H54 (cell line): ENCODE data around the gene FCHSD1.

Experiments
- DNase-seq: peaks from one replicate; pipeline ENCODE4 v3.0.0; 2011; ENCODE audit warnings: low spot score, mixed read lengths; ENCODE audit not compliant: insufficient read length
- FAIRE-seq: peaks from 3 replicates; lab custom pipeline; 2011; peaks lifted over from hg19 to GRCh38; lab: Jason Lieb, UNC
- POLR2A ChIP-seq: IDR thresholded peaks from 2 replicates; pipeline ENCODE4 v1.6.1; 2011; ENCODE audit warnings: low read depth, mild to moderate bottlenecking, low read length

The FCHSD1 gene

DNA sequence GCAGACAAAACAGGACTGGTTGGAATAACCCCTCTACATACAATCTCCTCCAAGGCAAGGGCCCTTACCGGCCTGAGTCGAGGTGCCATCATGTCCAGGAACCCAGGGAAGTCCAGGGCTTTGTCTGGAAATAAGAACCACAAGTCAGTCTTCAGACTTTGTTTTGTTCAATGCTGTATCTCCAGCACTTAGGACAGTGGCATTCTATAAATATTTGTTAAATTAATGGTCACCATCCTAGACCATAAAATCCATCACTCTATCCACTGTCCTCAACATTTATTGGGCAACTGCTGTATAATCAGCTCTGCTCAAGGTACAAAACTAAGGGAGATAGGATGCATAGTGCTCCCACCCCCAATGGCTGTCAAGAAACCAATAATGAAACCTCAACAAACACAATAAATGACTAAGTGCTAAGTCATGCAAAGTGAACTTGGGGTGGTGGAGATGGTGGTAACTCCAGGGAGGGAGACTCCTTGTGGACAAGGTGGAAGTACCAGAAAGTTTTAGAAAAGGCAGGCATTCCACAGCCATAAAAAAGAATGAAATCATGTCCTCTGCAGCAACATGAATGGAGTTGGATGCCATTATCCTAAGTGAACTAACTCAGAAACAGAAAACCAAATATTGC, 9.5 kb downstream of the FCHSD1 start:
- FAIRE-seq (peak; percentile 6), DNase-seq (peak; percentile 87)
- TF ChIP-seq POLR2A: no peak

- FAIRE-seq: no peak
- TF ChIP-seq POLR2A: no peak
Measured at GRCh38 chr5:141640698-141641097, 10.5 kb downstream of the FCHSD1 start.

DNA sequence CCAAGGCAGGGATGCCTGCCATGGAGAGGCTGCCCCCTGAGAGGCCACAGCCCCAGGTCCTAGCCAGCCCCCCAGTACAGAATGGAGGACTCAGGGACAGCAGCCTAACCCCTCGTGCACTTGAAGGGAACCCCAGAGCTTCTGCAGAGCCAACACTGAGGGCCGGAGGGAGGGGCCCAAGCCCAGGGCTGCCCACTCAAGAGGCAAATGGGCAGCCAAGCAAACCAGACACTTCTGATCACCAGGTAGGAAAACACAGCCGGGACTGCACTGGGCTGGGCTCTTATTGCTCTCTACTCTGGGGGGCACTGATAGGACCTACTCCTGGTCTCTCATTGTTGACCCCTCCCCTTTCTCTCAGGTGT, 11.2 kb downstream of the FCHSD1 start:
- FAIRE-seq (no peak), DNase-seq (no peak)
- TF ChIP-seq POLR2A: no peak

More at GRCh38 chr5:141640698-141641097, 10.5 kb downstream of the FCHSD1 start:
- no peak for DNase-seq

- DNase-seq (no peak), FAIRE-seq (no peak)
- no peak for TF ChIP-seq POLR2A
Measured at GRCh38 chr5:141639357-141640050, 11.7 kb downstream of the FCHSD1 start.

DNA sequence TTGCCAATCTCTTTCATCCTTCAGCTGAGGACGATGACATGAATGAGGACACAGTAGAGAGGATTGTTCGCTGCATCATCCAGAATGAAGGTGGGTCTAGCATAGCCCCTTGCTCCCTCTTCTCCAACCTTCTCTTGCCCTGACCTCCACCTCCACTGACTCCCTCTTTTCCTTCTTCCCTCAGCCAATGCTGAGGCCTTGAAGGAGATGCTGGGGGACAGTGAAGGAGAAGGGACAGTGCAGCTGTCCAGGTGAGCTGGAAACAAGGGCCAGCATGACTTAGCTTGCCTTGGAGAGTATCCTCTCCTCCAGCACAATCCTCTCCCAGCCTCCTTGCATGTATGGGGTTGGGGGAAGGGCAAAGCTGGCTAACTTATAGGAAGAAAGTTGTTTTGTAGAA, 12.4 kb downstream of the FCHSD1 start:
- no peak for TF ChIP-seq POLR2A
- DNase-seq: no peak
- no peak for FAIRE-seq

- FAIRE-seq (no peak), DNase-seq (no peak)
Measured at GRCh38 chr5:141637767-141638419, 13.3 kb downstream of the FCHSD1 start.

DNA sequence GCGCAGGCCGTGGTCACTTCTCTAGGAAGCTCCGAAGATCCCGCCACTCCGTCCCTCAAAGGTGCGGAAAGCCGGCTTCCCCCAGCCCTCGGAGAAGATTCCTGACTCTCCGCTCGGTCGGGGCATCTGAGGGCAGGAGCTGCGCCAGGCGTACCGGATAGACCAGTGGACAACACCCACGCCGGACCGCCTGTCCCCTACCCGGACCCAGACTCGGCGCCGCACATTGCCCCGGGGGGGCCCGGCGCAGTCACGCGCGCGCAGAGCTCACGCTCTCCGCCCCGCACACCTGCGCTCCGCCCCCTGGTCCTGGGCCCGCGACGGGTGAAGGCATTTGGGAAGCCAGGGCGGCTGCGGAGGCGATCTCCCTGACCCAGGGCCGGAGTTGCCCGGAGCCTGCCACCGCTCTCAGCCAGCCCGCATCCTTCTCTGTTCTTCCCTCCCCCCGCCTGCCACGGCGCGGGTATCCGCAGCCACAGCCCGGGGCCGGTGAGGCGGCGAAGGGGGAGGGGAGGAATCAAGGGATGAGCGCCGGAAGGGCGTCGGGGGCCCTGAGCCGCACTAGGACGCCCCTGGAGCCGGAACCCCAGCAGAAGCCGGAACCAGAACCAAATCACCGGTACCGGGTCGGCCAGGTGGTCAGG, 14.0 kb downstream of the FCHSD1 start:
- FAIRE-seq (no peak), DNase-seq (peak; percentile 38)
- TF ChIP-seq POLR2A: no peak

More at GRCh38 chr5:141637767-141638419, 13.3 kb downstream of the FCHSD1 start:
- no peak for TF ChIP-seq POLR2A

- TF ChIP-seq POLR2A: peak; percentile 94
- DNase-seq (peak; percentile 94), FAIRE-seq (no peak)
Measured at GRCh38 chr5:141636413-141637122, 14.7 kb downstream of the FCHSD1 start, which contains the start of the genes HDAC3 and RELL2. Gene HDAC3 (minus strand): TSS chr5:141636849. CDS start chr5:141636790, 59 bp downstream. Gene RELL2 (plus strand): TSS chr5:141636997. CDS start chr5:141638226, 1,229 bp downstream.

GRCh38 chr5:141636106-141636412, 15.2 kb downstream of the FCHSD1 start:
- FAIRE-seq: no peak
- TF ChIP-seq POLR2A: no peak
- DNase-seq: no peak

GRCh38 chr5:141635646-141636045, 15.6 kb downstream of the FCHSD1 start:
- DNase-seq (no peak), FAIRE-seq (no peak)
- no peak for TF ChIP-seq POLR2A

- TF ChIP-seq POLR2A: no peak
- no peak for DNase-seq
- no peak for FAIRE-seq
Measured at GRCh38 chr5:141634720-141635119, 16.5 kb downstream of the FCHSD1 start.

DNA sequence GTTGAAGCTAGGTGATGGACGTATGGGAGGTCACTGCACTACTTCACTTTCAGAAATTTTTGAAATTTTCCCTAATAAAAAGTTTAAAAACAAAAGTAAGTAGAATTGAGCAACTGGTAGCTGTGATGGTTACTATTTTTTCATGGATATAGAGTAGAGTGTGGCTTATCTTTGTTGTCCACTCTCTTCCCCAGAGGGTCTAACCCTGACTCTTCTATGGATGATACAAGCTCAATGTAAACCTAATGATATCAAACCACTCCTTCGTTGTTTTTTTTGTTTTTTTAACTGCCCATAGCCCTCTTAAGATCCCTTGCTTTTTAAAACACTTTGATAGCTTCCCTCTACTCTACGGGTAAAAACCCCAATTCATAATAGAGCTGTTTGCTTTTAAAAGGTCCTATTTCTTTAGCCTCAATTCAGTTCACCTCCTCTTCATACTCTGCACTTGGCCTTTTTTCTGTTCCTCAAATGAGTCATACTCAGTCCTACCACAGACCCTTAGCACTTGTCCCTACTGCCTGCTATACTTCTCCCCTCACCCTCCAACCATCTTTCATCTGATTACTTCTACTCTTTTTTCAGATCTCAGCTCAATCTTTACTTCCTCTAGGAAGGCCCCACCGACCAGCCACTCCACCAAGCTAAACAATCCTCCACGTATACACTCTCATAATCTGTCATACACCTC, 17.2 kb downstream of the FCHSD1 start:
- DNase-seq: no peak
- no peak for FAIRE-seq

DNA sequence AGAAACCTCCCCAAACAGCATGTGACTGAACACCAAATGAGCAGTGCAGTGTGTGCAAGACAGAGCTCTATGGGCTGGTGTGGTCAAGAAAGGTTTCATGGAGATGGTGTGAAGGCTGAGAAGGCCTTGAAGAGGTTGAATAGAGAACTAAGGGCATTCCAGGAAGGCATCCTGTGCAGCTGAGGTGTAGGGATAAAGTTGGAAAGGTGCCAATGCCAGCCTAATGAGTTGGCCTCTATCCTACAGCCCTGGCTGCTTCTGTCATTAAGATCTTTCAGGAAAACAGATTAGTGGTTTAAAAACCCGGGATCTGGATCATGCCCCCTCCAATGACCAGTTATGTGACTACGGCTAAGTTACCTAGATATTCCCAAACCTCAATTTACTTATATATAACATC, 18.6 kb downstream of the FCHSD1 start:
- DNase-seq: no peak
- no peak for FAIRE-seq
- TF ChIP-seq POLR2A: no peak

More for the DNA sequence above, 17.2 kb downstream of the FCHSD1 start:
- no peak for TF ChIP-seq POLR2A
